Kidney epithelial cell (primary cell): ENCODE data around the gene CNIH3. TPM values are rescaled to one million over a fixed set of nuclear protein-coding genes. Genes with fewer than 3 reads are reported as not detected.

Experiments
- DNase-seq: peaks from one replicate; pipeline ENCODE4 v3.0.0-alpha.2; 2010; ENCODE audit warnings: low read depth
- H3K27me3 ChIP-seq: 2 replicates; pipeline ENCODE4 v1.6.0; 2011; ENCODE audit warnings: low read length; ENCODE audit not compliant: control insufficient read depth, insufficient read depth
- H3K36me3 ChIP-seq: 2 replicates; pipeline ENCODE4 v1.5.1; 2011; ENCODE audit warnings: low read length; ENCODE audit not compliant: control insufficient read depth, insufficient read depth
- H3K4me3 ChIP-seq: 2 replicates; pipeline ENCODE4 v1.5.1; 2011; ENCODE audit warnings: low read depth, mild to moderate bottlenecking, control low read depth, low read length
- CTCF ChIP-seq: IDR thresholded peaks from 2 replicates; pipeline ENCODE4 v1.5.1; 2011; ENCODE audit warnings: mild to moderate bottlenecking, moderate library complexity, low read length, control low read depth, inconsistent platforms; ENCODE audit not compliant: insufficient read depth, poor library complexity, severe bottlenecking
- total RNA-seq: library from RNA; depleted of rRNA; stranded (reverse); fragments of >200 nt; gene quantifications from 2 replicates; pipeline ENCODE4 v1.2.3, GENCODE V29; 2015

Gene CNIH3
- total RNA-seq, 1 donor from 2014 or later: 4.2 TPM

GRCh38 chr1:224656392-224656791 is 40.3 kb downstream of the CNIH3 start:
- DNase-seq: no peak
- Histone ChIP-seq H3K27me3 (no peaks in the 10 kb centered on the region), H3K4me3 (no peak overlapping the region), H3K36me3 (no peaks in the 10 kb centered on the region)
- no peak for TF ChIP-seq CTCF

GRCh38 chr1:224660074-224660473 is 44.0 kb downstream of the CNIH3 start:
- no peak for TF ChIP-seq CTCF
- no peak overlapping the region for H3K4me3 ChIP-seq
- no peak for DNase-seq
- no peaks in the 10 kb centered on the region for H3K36me3 ChIP-seq
- no peaks in the 10 kb centered on the region for H3K27me3 ChIP-seq

- Histone ChIP-seq H3K27me3 (no peaks in the 10 kb centered on the region), H3K4me3 (no peak overlapping the region), H3K36me3 (no peaks in the 10 kb centered on the region)
- DNase-seq: no peak
- no peak for TF ChIP-seq CTCF
These were observed 46.8 kb downstream of the CNIH3 start for GRCh38 chr1:224662870-224663269.

GRCh38 chr1:224665016-224665415 is 48.9 kb downstream of the CNIH3 start:
- Histone ChIP-seq H3K36me3 (no peaks in the 10 kb centered on the region), H3K4me3 (no peak overlapping the region), H3K27me3 (no peaks in the 10 kb centered on the region)
- no peak for DNase-seq
- TF ChIP-seq CTCF: no peak

GRCh38 chr1:224666078-224666477 is 50.0 kb downstream of the CNIH3 start:
- no peaks in the 10 kb centered on the region for H3K36me3 ChIP-seq
- DNase-seq: no peak
- no peak overlapping the region for H3K4me3 ChIP-seq
- TF ChIP-seq CTCF: no peak
- H3K27me3 ChIP-seq: no peaks in the 10 kb centered on the region

GRCh38 chr1:224666913-224667312 is 50.8 kb downstream of the CNIH3 start:
- no peak for DNase-seq
- no peak for TF ChIP-seq CTCF

More at GRCh38 chr1:224666913-224667312, 50.8 kb downstream of the CNIH3 start:
- H3K4me3 ChIP-seq: no peak overlapping the region
- no peaks in the 10 kb centered on the region for H3K27me3 ChIP-seq
- H3K36me3 ChIP-seq: no peaks in the 10 kb centered on the region
